Activated CD8-positive, alpha-beta memory T cell treated with anti-CD3 and anti-CD28 coated beads for 48 hours (primary cell): Measurements from ENCODE around the gene ZMAT2.
"Not testable (repeated sequence)": the region's sequence is repeated elsewhere in the genome, so short reads cannot be mapped to it uniquely, and the experiment has no call there.

Experiments
- DNase-seq, 3 experiments: peaks; one replicate each; pipeline ENCODE4 v3.0.0-alpha.2; 2020; ENCODE audit warnings: low read depth in 2 of 3, low spot score in 2 of 3

ZMAT2 gene

GRCh38 chr5:140700177-140701144 is at the start of gene ZMAT2:
Gene ZMAT2, plus strand, starts transcription at chr5:140700447. Its CDS starts 14 bp downstream, at chr5:140700461.
- peak; percentile 43 to 72 (median 69) for DNase-seq

GRCh38 chr5:140658870-140659269 is 41.4 kb upstream of the ZMAT2 start:
- DNase-seq, result no peak

- DNase-seq, result not testable (repeated sequence)
These were observed 39.9 kb upstream of the ZMAT2 start for GRCh38 chr5:140660371-140660770.

GRCh38 chr5:140664030-140664358 is 36.3 kb upstream of the ZMAT2 start:
- DNase-seq, result no peak

GRCh38 chr5:140664359-140665119 is 35.7 kb upstream of the ZMAT2 start, which contains the start of gene WDR55:
Gene WDR55, plus strand, starts transcription at chr5:140664904. Its CDS starts 9 bp downstream, at chr5:140664913.
- DNase-seq, result peak; percentile 90 to 93 (median 91)

- not testable (repeated sequence) for DNase-seq
These were observed 29.2 kb upstream of the ZMAT2 start for GRCh38 chr5:140671035-140671434.

GRCh38 chr5:140671472-140672125 is 28.6 kb upstream of the ZMAT2 start:
- no peak for DNase-seq

- no peak for DNase-seq
These were observed 27.6 kb upstream of the ZMAT2 start for GRCh38 chr5:140672455-140673186.

- no peak for DNase-seq
These were observed 26.9 kb upstream of the ZMAT2 start, which contains the start of gene DND1 for GRCh38 chr5:140673187-140673976. Gene DND1, minus strand, starts transcription at chr5:140673576. Its CDS starts 34 bp downstream, at chr5:140673542.

GRCh38 chr5:140674211-140674610 is 26.0 kb upstream of the ZMAT2 start:
- DNase-seq, result no peak

GRCh38 chr5:140674629-140675028 is 25.6 kb upstream of the ZMAT2 start:
- DNase-seq, result no peak

GRCh38 chr5:140677947-140678346 is 22.3 kb upstream of the ZMAT2 start:
- DNase-seq, result no peak

- DNase-seq, result no peak
These were observed 21.3 kb upstream of the ZMAT2 start for GRCh38 chr5:140678993-140679392.

- no peak for DNase-seq
These were observed 9.8 kb upstream of the ZMAT2 start for GRCh38 chr5:140690376-140690932.

GRCh38 chr5:140690941-140691924 is 9.0 kb upstream of the ZMAT2 start, which contains the start of the genes HARS1 and HARS2:
Gene HARS1, minus strand, starts transcription at chr5:140691370. Its CDS starts 66 bp downstream, at chr5:140691304.
Gene HARS2, plus strand, starts transcription at chr5:140691455. Its CDS starts 194 bp downstream, at chr5:140691649.
- peak; percentile 61 to 75 (median 65) for DNase-seq

GRCh38 chr5:140694276-140694675 is 6.0 kb upstream of the ZMAT2 start:
- no peak for DNase-seq

GRCh38 chr5:140696891-140697492 is 3.3 kb upstream of the ZMAT2 start:
- no peak for DNase-seq

GRCh38 chr5:140707812-140708211 is 7.6 kb downstream of the ZMAT2 start:
- DNase-seq, result no peak
